ENCODE measurements around the gene SMAD6. TPM values are rescaled to one million over a fixed set of nuclear protein-coding genes. Genes with fewer than 3 reads are reported as not detected.

Gene SMAD6
- polyA plus RNA-seq, 1 donor from 2014 or later: 0.16 TPM

GRCh38 chr15:66753687-66754377 is 51.8 kb downstream of the SMAD6 start:
- Histone ChIP-seq H2AFZ (ENCODE audit: low read depth, low read length) (no peak overlapping the region), H3K4me3 (ENCODE audit: low read length) (no peak overlapping the region), H3K27me3 (ENCODE audit: insufficient read depth, low read depth, low read length) (no peaks in the 10 kb centered on the region), H3K9ac (ENCODE audit: low read length) (no peak overlapping the region), H3K9me3 (ENCODE audit: low read length) (peaks cover 6% of the 10 kb centered on the region), H4K20me1 (ENCODE audit: insufficient read depth) (no peaks in the 10 kb centered on the region), H3K4me2 (ENCODE audit: low read length) (no peak overlapping the region), H3K36me3 (ENCODE audit: insufficient read depth, low read length) (no peaks in the 10 kb centered on the region), H3K27ac (ENCODE audit: low read length) (no peak overlapping the region), H3K79me2 (replicated peaks; ENCODE audit: insufficient read depth, low read length) (no peaks in the 10 kb centered on the region), H3F3A (ENCODE audit: insufficient read depth, low read length, poor library complexity, severe bottlenecking) (no peaks in the 10 kb centered on the region), H3K9me2 (ENCODE audit: insufficient read depth, low read length) (no peaks in the 10 kb centered on the region)
- TF ChIP-seq REST (IDR thresholded peaks at IDR 0.05; ENCODE audit: borderline replicate concordance) (no peak), CTCF (IDR thresholded peaks at IDR 0.05; ENCODE audit: poor library complexity, severe bottlenecking) (no peak), TAF1 (IDR thresholded peaks at IDR 0.05; ENCODE audit: low read depth) (no peak), EP300 (conservative IDR thresholded peaks at IDR 0.05; ENCODE audit: poor library complexity, severe bottlenecking) (no peak)

GRCh38 chr15:66754789-66755188 is 52.8 kb downstream of the SMAD6 start:
- no peak overlapping the region for H3K9ac ChIP-seq (ENCODE audit: low read length)
- H3K79me2 ChIP-seq (replicated peaks; ENCODE audit: insufficient read depth, low read length): no peaks in the 10 kb centered on the region
- H3K9me3 ChIP-seq (ENCODE audit: low read length): peaks cover 6% of the 10 kb centered on the region
- no peak overlapping the region for H2AFZ ChIP-seq (ENCODE audit: low read depth, low read length)
- H3K27me3 ChIP-seq (ENCODE audit: insufficient read depth, low read depth, low read length): no peaks in the 10 kb centered on the region
- no peaks in the 10 kb centered on the region for H4K20me1 ChIP-seq (ENCODE audit: insufficient read depth)
- H3K4me2 ChIP-seq (ENCODE audit: low read length): no peak overlapping the region
- no peaks in the 10 kb centered on the region for H3F3A ChIP-seq (ENCODE audit: insufficient read depth, low read length, poor library complexity, severe bottlenecking)
- H3K9me2 ChIP-seq (ENCODE audit: insufficient read depth, low read length): no peaks in the 10 kb centered on the region
- H3K4me3 ChIP-seq (ENCODE audit: low read length): no peak overlapping the region
- H3K27ac ChIP-seq (ENCODE audit: low read length): no peak overlapping the region
- TF ChIP-seq TAF1 (IDR thresholded peaks at IDR 0.05; ENCODE audit: low read depth) (no peak), CTCF (IDR thresholded peaks at IDR 0.05; ENCODE audit: poor library complexity, severe bottlenecking) (no peak), MXI1 (conservative IDR thresholded peaks at IDR 0.05; ENCODE audit: poor library complexity, severe bottlenecking) (no peak), EZH2 (IDR thresholded peaks at IDR 0.05; ENCODE audit: borderline replicate concordance, insufficient read depth, low read length, poor library complexity, severe bottlenecking) (no peak), RAD21 (conservative IDR thresholded peaks at IDR 0.05) (no peak), POLR2AphosphoS5 (IDR thresholded peaks at IDR 0.05) (no peak), EP300 (conservative IDR thresholded peaks at IDR 0.05; ENCODE audit: poor library complexity, severe bottlenecking) (no peak), REST (IDR thresholded peaks at IDR 0.05; ENCODE audit: borderline replicate concordance) (no peak), SMC3 (conservative IDR thresholded peaks at IDR 0.05; ENCODE audit: poor library complexity) (no peak)
- no peaks in the 10 kb centered on the region for H3K36me3 ChIP-seq (ENCODE audit: insufficient read depth, low read length)

Measured in neural cell (in vitro differentiated cells).